SW 1271 (cell line): ENCODE data around the gene GPR84.

Source experiments
- DNase-seq, 2 experiments: peaks; one replicate each; lab custom pipeline; 2025; lab: John Stamatoyannopoulos, UW

The GPR84 gene

GRCh38 chr12:54374562-54375258 is 10.4 kb upstream of the GPR84 start:
- no peak for DNase-seq

- DNase-seq: no peak
Observed at GRCh38 chr12:54373649-54374561, 9.6 kb upstream of the GPR84 start.

- DNase-seq: no peak
Observed at GRCh38 chr12:54372113-54372806, 8.0 kb upstream of the GPR84 start.

- DNase-seq: no peak
Observed at GRCh38 chr12:54371328-54372112, 7.2 kb upstream of the GPR84 start.

GRCh38 chr12:54370171-54370730 is 6.0 kb upstream of the GPR84 start:
- DNase-seq: peak; percentile 24 to 52

- no peak for DNase-seq
Observed at GRCh38 chr12:54369597-54370131, 5.4 kb upstream of the GPR84 start.

GRCh38 chr12:54368709-54369596 is 4.7 kb upstream of the GPR84 start:
- peak; percentile 46 to 72 for DNase-seq

- no peak for DNase-seq
Observed at GRCh38 chr12:54368025-54368708, 3.9 kb upstream of the GPR84 start.

GRCh38 chr12:54363618-54364017 is 668 bp downstream of the GPR84 start:
- no peak for DNase-seq

- DNase-seq: no peak
Observed at GRCh38 chr12:54363047-54363446, 1.2 kb downstream of the GPR84 start.

GRCh38 chr12:54360717-54361456 is 3.4 kb downstream of the GPR84 start:
- DNase-seq: peak; percentile 31 to 66

GRCh38 chr12:54359762-54360351 is 4.4 kb downstream of the GPR84 start:
- no peak for DNase-seq

GRCh38 chr12:54358945-54359761 is 5.1 kb downstream of the GPR84 start:
- peak; percentile 96 to 99 for DNase-seq

GRCh38 chr12:54358191-54358944 is 5.9 kb downstream of the GPR84 start:
- no peak for DNase-seq

GRCh38 chr12:54357506-54358190 is 6.6 kb downstream of the GPR84 start:
- DNase-seq: no peak

- DNase-seq: no peak
Observed at GRCh38 chr12:54356951-54357356, 7.3 kb downstream of the GPR84 start.
